Measurements from ENCODE around the gene CACNB4.

DNA sequence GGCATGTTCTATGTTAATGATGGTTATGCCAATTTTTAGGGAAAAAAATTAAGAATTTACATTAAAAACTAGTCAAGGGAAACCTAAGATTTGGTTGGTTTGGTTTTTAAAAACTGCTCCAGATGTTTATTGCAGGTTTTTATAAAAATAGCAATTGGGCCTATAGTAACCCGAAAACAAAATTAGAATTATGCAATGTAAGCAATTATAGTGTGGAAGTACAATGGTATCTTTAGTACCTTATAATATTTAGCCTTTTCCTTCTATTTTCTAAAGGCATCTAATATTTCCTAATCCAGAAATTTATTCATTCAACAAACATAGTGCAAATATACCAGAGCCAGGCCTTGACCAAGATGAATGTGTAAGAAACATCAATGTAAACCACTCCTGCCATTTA, 27.3 kb downstream of the CACNB4 start:
- TF ChIP-seq, protein P1, sequence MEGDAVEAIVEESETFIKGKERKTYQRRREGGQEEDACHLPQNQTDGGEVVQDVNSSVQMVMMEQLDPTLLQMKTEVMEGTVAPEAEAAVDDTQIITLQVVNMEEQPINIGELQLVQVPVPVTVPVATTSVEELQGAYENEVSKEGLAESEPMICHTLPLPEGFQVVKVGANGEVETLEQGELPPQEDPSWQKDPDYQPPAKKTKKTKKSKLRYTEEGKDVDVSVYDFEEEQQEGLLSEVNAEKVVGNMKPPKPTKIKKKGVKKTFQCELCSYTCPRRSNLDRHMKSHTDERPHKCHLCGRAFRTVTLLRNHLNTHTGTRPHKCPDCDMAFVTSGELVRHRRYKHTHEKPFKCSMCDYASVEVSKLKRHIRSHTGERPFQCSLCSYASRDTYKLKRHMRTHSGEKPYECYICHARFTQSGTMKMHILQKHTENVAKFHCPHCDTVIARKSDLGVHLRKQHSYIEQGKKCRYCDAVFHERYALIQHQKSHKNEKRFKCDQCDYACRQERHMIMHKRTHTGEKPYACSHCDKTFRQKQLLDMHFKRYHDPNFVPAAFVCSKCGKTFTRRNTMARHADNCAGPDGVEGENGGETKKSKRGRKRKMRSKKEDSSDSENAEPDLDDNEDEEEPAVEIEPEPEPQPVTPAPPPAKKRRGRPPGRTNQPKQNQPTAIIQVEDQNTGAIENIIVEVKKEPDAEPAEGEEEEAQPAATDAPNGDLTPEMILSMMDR (IDR thresholded peaks at IDR 0.05): no peak
- TF ChIP-seq POLR2A (IDR thresholded peaks at IDR 0.05) (no peak), POLR2AphosphoS5 (IDR thresholded peaks at IDR 0.05) (no peak)

Data from prostate gland (tissue), 2 donors.